ENCODE data around the gene POLRMT. TPM values are rescaled to one million over a fixed set of nuclear protein-coding genes. Genes with fewer than 3 reads are reported as not detected.

POLRMT gene
- total RNA-seq, 1 experiment from 2014 or later: 104 TPM

GRCh38 chr19:651991-652390, 18.7 kb upstream of the POLRMT start:
- H3K9me3 Mint-ChIP-seq: no peaks in the 10 kb centered on the region; a peak in 2 of 5 replicates
- no peak overlapping the region for H2BK120ac ChIP-seq (ENCODE audit: low read depth, low read length, poor library complexity, severe bottlenecking)
- no peak overlapping the region for H3K9ac ChIP-seq (ENCODE audit: extremely low read depth, insufficient read length, low read length)
- H3K56ac ChIP-seq (ENCODE audit: insufficient read length, low read depth, low read length): no peak overlapping the region
- H3K27me3 ChIP-seq (ENCODE audit: insufficient read depth, low read length): no peaks in the 10 kb centered on the region
- H3K4me3 Mint-ChIP-seq: no peak overlapping the region
- no peak overlapping the region for H2BK5ac ChIP-seq (ENCODE audit: insufficient read length, low read length)
- peaks cover 11% of the 10 kb centered on the region for H3K79me1 ChIP-seq (ENCODE audit: insufficient read depth, low read depth, low read length, poor library complexity, severe bottlenecking)
- no peak overlapping the region for H3K14ac ChIP-seq (ENCODE audit: insufficient read depth, low read length)
- H3K9me3 ChIP-seq (ENCODE audit: control insufficient read depth, low read depth, low read length): no peaks in the 10 kb centered on the region
- H2BK20ac ChIP-seq (ENCODE audit: low read depth, low read length, poor library complexity, severe bottlenecking): no peak overlapping the region
- no peak overlapping the region for H2BK15ac ChIP-seq (ENCODE audit: low read depth, low read length)
- no peak overlapping the region for H3K27ac Mint-ChIP-seq
- no peak overlapping the region for H4K91ac ChIP-seq (ENCODE audit: insufficient read length, low read depth, low read length)
- H3K18ac ChIP-seq (ENCODE audit: insufficient read length, low read depth, low read length): no peak overlapping the region
- peaks cover 7 to 26% (median 24%) of the 10 kb centered on the region in 3 experiments; a peak in 6 of 7 replicates for H3K36me3 Mint-ChIP-seq (ENCODE audit: insufficient read depth in 1 of 3, low read depth in 3 of 3)
- TF ChIP-seq CTCF (conservative IDR thresholded peaks at IDR 0.05): no peak
- H4K20me1 ChIP-seq (ENCODE audit: control insufficient read depth, insufficient read depth, insufficient read length): peaks cover 7% of the 10 kb centered on the region
- H3K79me2 ChIP-seq (ENCODE audit: insufficient read depth, low read length): peaks cover 32% of the 10 kb centered on the region
- H2BK12ac ChIP-seq (ENCODE audit: insufficient read length, low read depth, low read length): no peak overlapping the region
- H4K8ac ChIP-seq (replicated peaks; ENCODE audit: insufficient read length, low read depth, low read length): no peak overlapping the region
- no peak overlapping the region for H3K4me2 ChIP-seq (ENCODE audit: insufficient read depth, insufficient read length, low read length)
- H3K27ac ChIP-seq (ENCODE audit: insufficient read length, low read depth, low read length): no peak overlapping the region
- no peak overlapping the region for H3T11ph ChIP-seq (ENCODE audit: low read length)
- no peak overlapping the region for H3K23ac ChIP-seq (ENCODE audit: insufficient read length, low read depth, low read length)
- H2AK5ac ChIP-seq (ENCODE audit: insufficient read length, low read length): no peak overlapping the region
- no peaks in the 10 kb centered on the region for H3K23me2 ChIP-seq (ENCODE audit: insufficient read length, low read depth, low read length, poor library complexity, severe bottlenecking)
- no peaks in the 10 kb centered on the region for H3K4me1 Mint-ChIP-seq
- H4K5ac ChIP-seq (ENCODE audit: insufficient read length, low read depth, low read length): no peak overlapping the region
- H2AFZ ChIP-seq (ENCODE audit: low read length): no peak overlapping the region
- DNase-seq: no peak
- no peak overlapping the region for H3K4ac ChIP-seq (ENCODE audit: low read depth, low read length)
- no peaks in the 10 kb centered on the region for H3K4me1 ChIP-seq (ENCODE audit: insufficient read depth, low read length)
- no peaks in the 10 kb centered on the region for H3K27me3 Mint-ChIP-seq (ENCODE audit: low read depth)
- no CpG with 5 or more reads among the region's 24 CpGs for WGBS (ENCODE audit: extremely low coverage, insufficient read length, low lambda C conversion rate)
